Stimulated activated effector memory CD8-positive, alpha-beta T cell treated with anti-CD3 and anti-CD28 coated beads, Interleukin-12 subunit alpha, Interleukin-12 subunit beta, amount 100 ng/mL, for 72 hours (primary cell): ENCODE results near the gene CD177.
A peak's percentile ranks its signal among the peaks of the same experiment; 100 is the strongest.
"Not testable (repeated sequence)": the region's sequence is repeated elsewhere in the genome, so short reads cannot be mapped to it uniquely, and the experiment has no call there.

Source experiments
- ATAC-seq: fragments of 150-1000 bp; cut with Tn5 transposase; 2 replicates; pipeline ENCODE4 v1.10.0; 2021
- DNase-seq, 2 donors: peaks; one replicate each; pipeline ENCODE4 v3.0.0; 2021 to 2022; ENCODE audit warnings: low spot score in 2 of 2
- H3K27ac Mint-ChIP-seq: one replicate; pipeline ENCODE4 v1.8.0; 2022; ENCODE audit warnings: mild to moderate bottlenecking, mixed read lengths
- H3K36me3 Mint-ChIP-seq: one replicate; pipeline ENCODE4 v1.8.0; 2022; ENCODE audit warnings: mild to moderate bottlenecking, mixed read lengths
- H3K4me1 Mint-ChIP-seq: one replicate; pipeline ENCODE4 v1.8.0; 2022; ENCODE audit warnings: mixed read lengths
- H3K4me3 Mint-ChIP-seq: one replicate; pipeline ENCODE4 v1.8.0; 2022; ENCODE audit warnings: mild to moderate bottlenecking, mixed read lengths
- H3K9me3 Mint-ChIP-seq: one replicate; pipeline ENCODE4 v1.8.0; 2022; ENCODE audit warnings: mixed read lengths

Gene CD177

DNA sequence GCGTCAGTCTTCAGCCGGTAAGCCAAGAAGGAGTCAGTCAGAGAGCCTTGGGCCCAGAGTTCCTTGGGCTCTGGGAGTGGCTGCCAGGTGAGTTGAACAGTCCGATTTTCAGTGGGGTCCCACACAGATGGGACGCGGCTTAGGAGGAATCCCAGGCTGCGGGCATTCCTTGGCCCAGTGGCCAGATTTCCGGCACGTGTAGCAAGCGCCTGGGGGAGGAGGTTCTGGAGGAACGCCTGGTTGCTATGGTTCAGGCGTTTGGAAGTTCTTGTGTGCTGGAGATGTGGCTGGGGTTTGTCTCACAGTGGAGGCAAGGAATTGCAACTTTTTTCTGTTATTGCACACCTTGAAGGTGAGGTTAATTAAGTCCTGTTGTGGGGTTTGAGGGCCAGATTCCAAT lies 26.7 kb upstream of the CD177 start:
- not testable (repeated sequence) for H3K9me3 Mint-ChIP-seq, ATAC-seq, H3K36me3 Mint-ChIP-seq, H3K27ac Mint-ChIP-seq, DNase-seq, H3K4me3 Mint-ChIP-seq, H3K4me1 Mint-ChIP-seq

GRCh38 chr19:43328561-43328960 lies 24.9 kb upstream of the CD177 start:
- not testable (repeated sequence) for H3K4me1 Mint-ChIP-seq, ATAC-seq, H3K4me3 Mint-ChIP-seq, H3K9me3 Mint-ChIP-seq, H3K36me3 Mint-ChIP-seq, H3K27ac Mint-ChIP-seq, DNase-seq

DNA sequence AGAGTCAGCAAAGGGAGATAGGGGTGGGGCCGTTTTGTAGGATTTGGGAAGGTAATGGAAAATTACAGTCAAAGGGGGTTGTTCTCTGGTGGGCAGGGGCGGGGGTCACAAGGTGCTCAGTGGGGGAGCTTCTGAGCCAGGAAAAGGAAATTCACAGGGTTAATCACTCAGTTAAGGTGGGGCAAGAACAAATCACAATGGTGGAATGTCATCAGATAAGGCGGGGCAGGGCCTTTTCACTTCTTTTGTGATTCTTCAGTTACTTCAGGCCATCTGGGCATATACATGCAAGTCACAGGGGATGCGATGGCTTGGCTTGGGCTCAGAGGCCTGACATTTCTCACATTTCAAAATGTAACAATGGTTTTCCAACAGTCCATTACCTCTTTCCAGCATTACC lies 24.4 kb upstream of the CD177 start:
- H3K27ac Mint-ChIP-seq, ATAC-seq, DNase-seq, H3K4me3 Mint-ChIP-seq, H3K9me3 Mint-ChIP-seq, H3K36me3 Mint-ChIP-seq, H3K4me1 Mint-ChIP-seq: not testable (repeated sequence)

DNA sequence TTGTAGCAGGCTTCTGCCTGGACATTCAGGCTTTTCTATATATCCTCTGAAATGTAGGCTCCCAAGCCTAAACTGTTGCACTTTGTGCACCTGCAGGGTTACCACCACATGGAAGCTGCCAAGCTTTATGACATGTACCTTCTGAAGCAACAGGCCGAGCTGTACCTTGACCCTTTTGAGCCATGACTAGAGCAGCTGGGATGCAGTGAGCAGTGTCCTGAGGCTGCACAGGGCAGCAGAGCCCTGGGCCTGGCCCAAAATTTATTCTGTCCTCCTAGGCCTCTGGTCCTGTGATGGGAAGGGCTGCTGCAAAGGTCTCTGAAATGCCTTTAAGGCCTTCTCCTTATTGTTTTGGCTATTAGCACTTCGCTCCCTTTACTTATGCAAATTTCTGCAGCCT lies 23.5 kb upstream of the CD177 start:
- ATAC-seq (no peak), DNase-seq (no peak)
- no peaks in the 10 kb centered on the region for H3K36me3 Mint-ChIP-seq
- H3K4me1 Mint-ChIP-seq, result peaks cover 8% of the 10 kb centered on the region
- H3K9me3 Mint-ChIP-seq, result no peaks in the 10 kb centered on the region
- H3K4me3 Mint-ChIP-seq, result no peak overlapping the region
- H3K27ac Mint-ChIP-seq, result no peak overlapping the region

DNA sequence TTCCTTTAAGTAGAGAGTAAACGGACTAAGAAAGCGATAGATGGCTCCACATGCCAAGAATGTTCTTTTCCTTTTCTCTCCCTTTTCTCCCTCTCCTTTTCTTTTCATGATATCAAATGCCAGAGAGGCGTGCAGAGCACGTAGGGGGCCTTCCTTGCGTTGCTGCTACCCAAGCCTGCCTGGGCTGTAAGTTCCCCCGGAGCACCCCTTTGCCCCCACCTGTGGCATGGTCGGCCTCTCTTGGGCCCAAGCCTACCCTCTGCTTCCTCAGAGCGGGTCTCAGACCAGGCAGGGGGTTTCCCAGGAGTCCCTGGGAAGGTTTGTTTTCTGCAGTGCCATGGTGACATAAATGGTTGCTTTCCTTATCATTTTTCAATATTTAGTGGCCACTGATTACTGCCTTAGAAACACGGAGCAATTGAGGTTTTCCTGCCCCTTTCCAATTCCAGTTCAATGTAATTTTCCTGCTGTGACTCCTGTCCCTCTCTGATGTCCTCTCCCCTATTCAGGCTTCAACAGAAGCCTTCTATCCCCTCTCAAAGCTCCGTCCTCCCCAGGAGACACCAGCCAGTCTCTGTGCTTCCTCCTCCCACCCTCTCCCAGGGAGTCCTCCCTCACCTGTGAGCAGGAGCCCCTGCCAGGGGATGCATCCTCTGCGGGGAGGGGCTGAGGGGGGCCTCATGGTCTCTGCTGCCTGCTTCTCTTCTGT lies 22.6 kb upstream of the CD177 start:
- DNase-seq (no peak), ATAC-seq (no peak)
- Mint-ChIP-seq H3K4me3 (no peak overlapping the region), H3K9me3 (no peaks in the 10 kb centered on the region), H3K4me1 (peaks cover 8% of the 10 kb centered on the region), H3K36me3 (no peaks in the 10 kb centered on the region), H3K27ac (no peak overlapping the region)

- Mint-ChIP-seq H3K9me3 (no peaks in the 10 kb centered on the region), H3K4me1 (peaks cover 8% of the 10 kb centered on the region), H3K36me3 (no peaks in the 10 kb centered on the region), H3K27ac (no peak overlapping the region), H3K4me3 (no peak overlapping the region)
- DNase-seq (no peak), ATAC-seq (peak; percentile 26)
Measured at GRCh38 chr19:43331435-43332010, 22.0 kb upstream of the CD177 start.

GRCh38 chr19:43332058-43332922 lies 21.2 kb upstream of the CD177 start:
- no peak overlapping the region for H3K27ac Mint-ChIP-seq
- no peak for ATAC-seq
- no peaks in the 10 kb centered on the region for H3K9me3 Mint-ChIP-seq
- H3K36me3 Mint-ChIP-seq, result no peaks in the 10 kb centered on the region
- no peak overlapping the region for H3K4me3 Mint-ChIP-seq
- DNase-seq, result no peak
- peaks cover 8% of the 10 kb centered on the region for H3K4me1 Mint-ChIP-seq

- H3K9me3 Mint-ChIP-seq, H3K36me3 Mint-ChIP-seq, H3K27ac Mint-ChIP-seq, H3K4me3 Mint-ChIP-seq, DNase-seq, H3K4me1 Mint-ChIP-seq, ATAC-seq: not testable (repeated sequence)
Measured at GRCh38 chr19:43336508-43336907, 17.0 kb upstream of the CD177 start.

DNA sequence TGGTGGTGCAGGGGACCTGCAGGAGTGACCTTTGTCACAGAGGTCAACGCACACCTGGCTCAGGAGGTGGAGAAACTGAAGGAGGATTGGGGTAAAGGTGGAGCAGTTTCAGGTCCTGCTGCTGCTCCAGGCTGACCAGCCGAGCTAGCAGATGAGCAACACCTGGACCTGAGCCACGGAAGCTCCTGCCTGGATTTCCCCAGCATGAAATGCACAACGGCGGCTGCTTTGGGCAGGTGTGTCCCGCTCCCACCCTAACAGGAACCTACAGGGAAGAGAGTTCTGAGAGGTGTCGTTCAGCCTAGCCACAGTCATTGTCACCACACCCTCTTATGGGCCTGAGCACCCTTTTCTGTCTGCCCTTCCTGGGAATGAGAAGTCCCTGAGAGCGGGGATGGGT lies 15.7 kb upstream of the CD177 start:
- DNase-seq (no peak), ATAC-seq (no peak)
- Mint-ChIP-seq H3K36me3 (no peaks in the 10 kb centered on the region), H3K4me1 (peaks cover 6% of the 10 kb centered on the region), H3K4me3 (no peak overlapping the region), H3K9me3 (no peaks in the 10 kb centered on the region), H3K27ac (no peak overlapping the region)

GRCh38 chr19:43338530-43338929 lies 15.0 kb upstream of the CD177 start:
- H3K4me3 Mint-ChIP-seq, result no peak overlapping the region
- no peaks in the 10 kb centered on the region for H3K9me3 Mint-ChIP-seq
- no peak overlapping the region for H3K27ac Mint-ChIP-seq
- H3K4me1 Mint-ChIP-seq, result no peaks in the 10 kb centered on the region
- H3K36me3 Mint-ChIP-seq, result no peaks in the 10 kb centered on the region
- ATAC-seq, result no peak
- DNase-seq, result no peak

DNA sequence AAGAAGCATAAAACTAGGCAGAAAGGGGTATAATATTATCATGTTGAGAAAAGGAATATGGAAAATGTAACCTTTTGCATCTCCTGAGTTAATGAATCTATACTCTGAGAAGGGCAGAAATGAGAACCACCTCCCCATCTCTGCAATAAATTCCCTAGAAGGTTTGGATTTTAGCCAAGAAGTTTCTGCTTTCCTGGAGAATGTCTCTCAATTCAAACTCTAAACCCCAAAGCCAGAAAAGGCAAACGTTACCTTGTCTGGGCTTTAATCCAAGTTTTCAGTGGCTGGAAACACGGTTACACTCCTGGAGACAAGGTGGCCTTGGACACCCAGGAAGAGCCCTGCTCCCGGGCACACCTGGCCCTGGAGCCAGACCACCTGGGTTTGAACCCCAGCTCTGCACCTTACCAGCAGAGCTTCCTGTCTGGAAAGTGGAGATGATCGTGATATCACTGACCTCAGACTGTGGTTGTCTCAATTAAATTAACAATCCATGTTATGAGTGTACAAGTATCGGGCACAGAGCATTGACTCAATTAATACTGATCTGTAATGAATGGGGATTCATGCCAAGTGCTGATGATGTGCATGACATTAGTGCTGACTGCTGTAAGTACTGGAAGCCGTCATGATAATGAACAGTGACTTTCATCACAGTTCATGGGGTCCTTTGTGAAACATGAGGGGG lies 14.1 kb upstream of the CD177 start:
- not testable (repeated sequence) for H3K36me3 Mint-ChIP-seq, H3K9me3 Mint-ChIP-seq, H3K4me1 Mint-ChIP-seq, H3K4me3 Mint-ChIP-seq, DNase-seq, H3K27ac Mint-ChIP-seq
- peak; percentile 53 for ATAC-seq

DNA sequence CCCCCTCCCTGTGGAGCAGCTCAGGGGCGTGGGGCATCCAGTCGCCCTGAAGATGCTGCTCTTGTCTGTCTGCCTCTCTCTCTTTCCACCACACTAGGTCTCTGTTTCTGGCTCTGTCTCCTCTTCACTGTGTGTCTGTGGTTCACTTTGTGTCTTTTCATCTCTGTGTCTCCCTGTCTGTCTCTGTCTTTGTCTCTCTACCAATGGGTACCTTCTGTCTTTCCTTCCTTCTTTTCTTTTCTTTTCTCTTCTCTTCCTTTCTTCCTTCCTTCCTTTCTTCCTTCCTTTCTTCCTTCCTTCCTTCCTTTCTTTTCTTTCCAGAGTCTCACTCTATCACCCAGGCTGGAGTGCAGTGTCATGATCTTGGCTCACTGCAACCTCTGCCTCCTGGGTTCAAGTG lies 13.4 kb upstream of the CD177 start:
- DNase-seq, H3K4me3 Mint-ChIP-seq, H3K36me3 Mint-ChIP-seq, H3K4me1 Mint-ChIP-seq, ATAC-seq, H3K27ac Mint-ChIP-seq, H3K9me3 Mint-ChIP-seq: not testable (repeated sequence)

DNA sequence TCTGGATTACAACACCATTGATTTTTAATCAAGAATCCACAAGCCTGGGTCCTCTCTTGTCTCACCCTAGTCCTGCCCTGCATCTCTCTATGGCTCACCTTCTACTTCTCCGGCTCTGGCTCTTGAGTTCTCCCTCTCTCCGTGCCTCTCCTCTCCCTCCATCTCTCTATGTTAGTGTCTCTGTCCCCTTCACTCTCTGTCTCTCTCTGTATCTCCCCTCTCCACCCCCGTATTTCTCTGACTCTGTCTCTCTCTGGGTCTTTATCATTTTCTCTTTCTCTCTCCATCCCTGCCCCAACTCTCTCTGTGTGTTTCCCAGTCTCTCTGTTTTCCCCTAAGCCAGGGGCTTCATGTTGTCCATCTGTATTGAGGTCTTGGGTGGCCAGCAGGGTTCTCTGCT lies 12.4 kb upstream of the CD177 start:
- H3K4me3 Mint-ChIP-seq, H3K27ac Mint-ChIP-seq, H3K4me1 Mint-ChIP-seq, ATAC-seq, H3K36me3 Mint-ChIP-seq, DNase-seq, H3K9me3 Mint-ChIP-seq: not testable (repeated sequence)

- DNase-seq, H3K4me3 Mint-ChIP-seq, H3K9me3 Mint-ChIP-seq, H3K4me1 Mint-ChIP-seq, H3K27ac Mint-ChIP-seq, ATAC-seq, H3K36me3 Mint-ChIP-seq: not testable (repeated sequence)
Measured at GRCh38 chr19:43342104-43342503, 11.4 kb upstream of the CD177 start.

DNA sequence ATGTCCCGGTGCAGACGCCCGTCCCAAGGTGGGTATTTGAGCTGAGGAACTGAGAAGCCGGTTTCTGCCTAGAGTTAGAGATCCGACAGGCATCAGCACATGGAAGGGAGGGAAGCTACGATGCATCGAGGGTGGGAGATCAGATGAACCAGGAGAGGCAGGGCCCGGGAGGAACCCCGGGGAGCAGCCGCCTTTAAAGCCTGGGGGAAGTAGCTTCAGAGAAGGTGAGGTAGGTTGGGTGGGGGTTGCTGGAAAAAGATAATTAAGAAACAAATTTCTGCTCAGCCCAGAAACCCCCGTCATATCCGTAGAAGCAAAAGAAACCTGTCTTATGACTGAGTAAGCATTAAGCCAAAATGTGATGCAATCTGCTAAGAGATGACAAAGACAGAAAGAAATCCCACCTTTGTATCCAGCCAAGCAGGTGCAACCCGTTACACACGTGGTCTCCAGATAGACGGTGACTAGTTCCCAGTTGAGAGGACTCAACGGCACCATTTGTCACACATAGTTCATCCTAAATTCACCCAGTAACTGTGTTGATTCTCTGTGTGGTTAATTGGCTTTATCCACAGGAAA lies 9.1 kb upstream of the CD177 start:
- H3K4me1 Mint-ChIP-seq, H3K4me3 Mint-ChIP-seq, DNase-seq, H3K27ac Mint-ChIP-seq, H3K9me3 Mint-ChIP-seq, H3K36me3 Mint-ChIP-seq, ATAC-seq: not testable (repeated sequence)
